ENCODE measurements around the gene NCKAP5.

- TF ChIP-seq, protein P1, sequence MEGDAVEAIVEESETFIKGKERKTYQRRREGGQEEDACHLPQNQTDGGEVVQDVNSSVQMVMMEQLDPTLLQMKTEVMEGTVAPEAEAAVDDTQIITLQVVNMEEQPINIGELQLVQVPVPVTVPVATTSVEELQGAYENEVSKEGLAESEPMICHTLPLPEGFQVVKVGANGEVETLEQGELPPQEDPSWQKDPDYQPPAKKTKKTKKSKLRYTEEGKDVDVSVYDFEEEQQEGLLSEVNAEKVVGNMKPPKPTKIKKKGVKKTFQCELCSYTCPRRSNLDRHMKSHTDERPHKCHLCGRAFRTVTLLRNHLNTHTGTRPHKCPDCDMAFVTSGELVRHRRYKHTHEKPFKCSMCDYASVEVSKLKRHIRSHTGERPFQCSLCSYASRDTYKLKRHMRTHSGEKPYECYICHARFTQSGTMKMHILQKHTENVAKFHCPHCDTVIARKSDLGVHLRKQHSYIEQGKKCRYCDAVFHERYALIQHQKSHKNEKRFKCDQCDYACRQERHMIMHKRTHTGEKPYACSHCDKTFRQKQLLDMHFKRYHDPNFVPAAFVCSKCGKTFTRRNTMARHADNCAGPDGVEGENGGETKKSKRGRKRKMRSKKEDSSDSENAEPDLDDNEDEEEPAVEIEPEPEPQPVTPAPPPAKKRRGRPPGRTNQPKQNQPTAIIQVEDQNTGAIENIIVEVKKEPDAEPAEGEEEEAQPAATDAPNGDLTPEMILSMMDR (IDR thresholded peaks at IDR 0.05) = no peak
- no peak for TF ChIP-seq EZH2 (IDR thresholded peaks at IDR 0.05; ENCODE audit: borderline replicate concordance, insufficient read depth, low read depth, low read length, poor library complexity, severe bottlenecking)
Observed at GRCh38 chr2:133109772-133110171, 458.5 kb downstream of the NCKAP5 start.
